NCI-H1436 (cell line): Measurements from ENCODE around the gene CMSS1.
"Not testable (repeated sequence)": the region's sequence is repeated elsewhere in the genome, so short reads cannot be mapped to it uniquely, and the experiment has no call there.

ENCODE experiments used
- DNase-seq: peaks from one replicate; lab custom pipeline; 2025; lab: John Stamatoyannopoulos, UW

CMSS1 gene

GRCh38 chr3:100083209-100083608 is 265.5 kb downstream of the CMSS1 start:
- DNase-seq: no peak

- no peak for DNase-seq
These were observed 266.6 kb downstream of the CMSS1 start for GRCh38 chr3:100084100-100084806.

GRCh38 chr3:100086401-100086800 is 268.7 kb downstream of the CMSS1 start:
- DNase-seq: no peak

- no peak for DNase-seq
These were observed 269.5 kb downstream of the CMSS1 start for GRCh38 chr3:100087198-100087597.

- DNase-seq: no peak
These were observed 271.2 kb downstream of the CMSS1 start for GRCh38 chr3:100088735-100089368.

GRCh38 chr3:100089812-100090668 is 272.4 kb downstream of the CMSS1 start:
- no peak for DNase-seq

GRCh38 chr3:100090669-100091005 is 273.0 kb downstream of the CMSS1 start:
- no peak for DNase-seq

GRCh38 chr3:100093831-100094230 is 276.2 kb downstream of the CMSS1 start:
- no peak for DNase-seq

GRCh38 chr3:100096286-100096685 is 278.6 kb downstream of the CMSS1 start:
- DNase-seq: not testable (repeated sequence)

- no peak for DNase-seq
These were observed 279.2 kb downstream of the CMSS1 start for GRCh38 chr3:100096866-100097265.

- no peak for DNase-seq
These were observed 280.5 kb downstream of the CMSS1 start for GRCh38 chr3:100097919-100098783.

GRCh38 chr3:100098784-100099070 is 281.1 kb downstream of the CMSS1 start:
- DNase-seq: no peak

GRCh38 chr3:100099621-100100020 is 282.0 kb downstream of the CMSS1 start:
- no peak for DNase-seq

- no peak for DNase-seq
These were observed 282.8 kb downstream of the CMSS1 start for GRCh38 chr3:100100425-100100824.

GRCh38 chr3:100102757-100103156 is 285.1 kb downstream of the CMSS1 start:
- DNase-seq: no peak

GRCh38 chr3:100103558-100104441 is 286.1 kb downstream of the CMSS1 start:
- DNase-seq: no peak

- no peak for DNase-seq
These were observed 286.8 kb downstream of the CMSS1 start for GRCh38 chr3:100104442-100104798.

- DNase-seq: no peak
These were observed 287.3 kb downstream of the CMSS1 start for GRCh38 chr3:100104817-100105413.

GRCh38 chr3:100105501-100105900 is 287.8 kb downstream of the CMSS1 start:
- no peak for DNase-seq

GRCh38 chr3:100106094-100106493 is 288.4 kb downstream of the CMSS1 start:
- no peak for DNase-seq
